DMS53 (cell line): Measurements from ENCODE around the gene CXCR4.
"Not testable (repeated sequence)": the region's sequence is repeated elsewhere in the genome, so short reads cannot be mapped to it uniquely, and the experiment has no call there.

Source experiments
- DNase-seq: peaks from one replicate; lab custom pipeline; 2025; lab: John Stamatoyannopoulos, UW

Gene CXCR4

DNA sequence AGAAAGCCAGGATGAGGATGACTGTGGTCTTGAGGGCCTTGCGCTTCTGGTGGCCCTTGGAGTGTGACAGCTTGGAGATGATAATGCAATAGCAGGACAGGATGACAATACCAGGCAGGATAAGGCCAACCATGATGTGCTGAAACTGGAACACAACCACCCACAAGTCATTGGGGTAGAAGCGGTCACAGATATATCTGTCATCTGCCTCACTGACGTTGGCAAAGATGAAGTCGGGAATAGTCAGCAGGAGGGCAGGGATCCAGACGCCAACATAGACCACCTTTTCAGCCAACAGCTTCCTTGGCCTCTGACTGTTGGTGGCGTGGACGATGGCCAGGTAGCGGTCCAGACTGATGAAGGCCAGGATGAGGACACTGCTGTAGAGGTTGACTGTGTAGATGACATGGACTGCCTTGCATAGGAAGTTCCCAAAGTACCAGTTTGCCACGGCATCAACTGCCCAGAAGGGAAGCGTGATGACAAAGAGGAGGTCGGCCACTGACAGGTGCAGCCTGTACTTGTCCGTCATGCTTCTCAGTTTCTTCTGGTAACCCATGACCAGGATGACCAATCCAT lies 2.7 kb downstream of the CXCR4 start:
- DNase-seq: no peak

DNA sequence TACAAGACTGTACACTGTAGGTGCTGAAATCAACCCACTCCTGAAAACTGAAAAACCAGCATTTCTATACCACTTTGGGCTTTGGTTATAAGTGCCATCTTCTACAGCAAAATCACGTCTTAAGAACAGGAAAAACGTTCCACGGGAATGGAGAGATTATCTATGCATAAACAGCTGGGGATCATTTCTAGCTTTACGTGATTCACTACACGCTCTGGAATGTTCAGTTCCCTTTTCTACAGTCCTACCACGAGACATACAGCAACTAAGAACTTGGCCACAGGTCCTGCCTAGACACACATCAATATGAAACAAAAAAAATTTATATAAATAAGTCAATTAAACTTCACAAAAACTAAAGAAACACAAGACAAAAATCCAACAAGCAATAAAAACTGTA lies 3.6 kb downstream of the CXCR4 start:
- DNase-seq: no peak

DNA sequence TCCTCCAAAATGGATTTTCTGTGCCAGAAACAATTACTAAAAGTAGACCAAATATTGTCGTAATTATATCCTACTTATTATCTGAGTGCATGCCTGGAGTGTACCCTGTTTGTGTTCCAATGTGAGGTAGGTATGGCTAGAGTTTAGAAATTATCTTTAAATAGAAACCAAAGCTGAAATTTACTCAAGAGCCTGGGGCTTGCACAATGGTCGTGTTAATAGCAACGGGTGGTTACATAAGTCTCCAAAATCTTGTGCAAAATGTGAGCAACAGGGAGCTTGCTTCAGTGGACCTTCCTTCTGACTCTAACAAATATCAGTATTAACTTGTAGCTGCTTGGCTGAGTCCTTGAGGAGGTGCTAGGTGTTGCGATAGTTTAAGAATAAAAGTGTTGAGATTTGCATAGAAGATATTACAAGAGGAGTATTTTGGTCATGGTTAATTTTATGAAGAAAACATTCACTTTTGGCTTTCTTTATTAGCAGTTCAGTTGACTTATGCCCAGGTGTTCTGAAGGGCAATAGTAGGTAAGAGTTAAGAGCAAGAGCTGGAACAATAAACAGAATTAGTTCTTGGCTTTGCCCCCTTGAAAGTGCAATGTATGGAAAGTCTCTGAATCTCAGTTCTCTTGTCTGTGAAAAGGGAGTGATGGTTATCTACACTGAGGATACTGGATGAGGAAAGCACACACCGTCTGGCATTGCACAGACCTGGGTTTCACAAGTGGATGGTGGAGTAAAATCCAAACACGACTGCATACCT lies 4.6 kb downstream of the CXCR4 start:
- no peak for DNase-seq

DNA sequence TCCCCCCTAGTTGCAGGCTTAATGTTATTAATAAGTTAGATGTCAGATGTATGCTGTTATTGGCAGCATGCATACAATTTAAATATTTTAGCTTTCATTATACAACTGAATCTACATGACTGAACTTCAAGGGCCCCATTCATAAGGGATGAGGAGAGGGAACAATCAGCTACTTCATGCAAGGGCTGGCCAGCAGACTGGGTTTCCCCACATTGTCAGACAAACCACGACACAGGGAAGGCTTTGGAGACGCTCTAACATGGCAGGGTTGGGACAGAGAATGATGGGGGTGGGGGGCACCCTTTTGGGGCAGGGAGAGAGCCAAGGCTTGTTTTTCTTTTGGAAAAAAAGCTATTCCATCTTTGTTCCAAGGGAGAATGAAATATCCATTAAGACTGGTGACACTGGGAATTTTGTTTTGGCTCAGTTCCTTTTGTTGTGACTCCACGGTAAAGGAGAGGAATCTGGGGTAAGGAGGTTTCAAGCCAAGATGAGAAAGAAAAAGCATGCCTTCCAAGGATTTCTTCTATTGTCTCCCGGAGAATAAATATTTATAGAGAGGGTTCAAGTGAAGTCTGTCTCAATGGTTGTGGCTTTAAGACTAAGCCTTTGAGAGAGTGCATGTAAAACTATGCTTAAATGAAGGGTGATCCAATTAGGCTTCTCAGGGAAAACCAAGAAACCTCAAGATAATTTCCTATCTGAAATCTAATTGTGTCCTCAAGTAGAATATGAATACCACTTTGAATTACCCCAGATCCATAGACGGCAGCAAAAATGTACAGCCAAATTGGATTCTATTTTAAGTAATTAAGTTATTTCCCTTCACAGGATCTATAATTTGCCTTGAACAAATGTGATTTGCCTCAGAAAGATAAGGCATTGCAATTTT lies 5.4 kb downstream of the CXCR4 start:
- no peak for DNase-seq

DNA sequence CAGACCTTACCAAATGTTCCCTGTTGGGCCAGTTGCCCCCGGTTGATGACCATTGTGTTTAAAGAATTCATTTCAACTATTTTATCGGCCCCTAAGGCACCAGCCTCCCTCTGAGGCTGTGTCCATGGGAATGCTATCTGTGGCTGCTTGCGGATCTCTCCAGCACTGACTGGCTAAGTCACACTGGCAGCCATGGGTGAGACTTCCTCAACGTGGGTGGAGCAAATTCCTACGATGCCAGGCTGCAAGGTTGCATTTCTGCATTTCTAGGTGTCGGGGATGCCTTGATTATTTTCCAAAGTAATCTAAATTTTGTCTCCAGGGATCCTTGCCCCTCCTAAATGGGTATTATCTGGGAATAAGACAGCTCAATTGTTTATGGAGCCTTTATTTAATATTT lies 6.2 kb downstream of the CXCR4 start:
- DNase-seq: no peak

DNA sequence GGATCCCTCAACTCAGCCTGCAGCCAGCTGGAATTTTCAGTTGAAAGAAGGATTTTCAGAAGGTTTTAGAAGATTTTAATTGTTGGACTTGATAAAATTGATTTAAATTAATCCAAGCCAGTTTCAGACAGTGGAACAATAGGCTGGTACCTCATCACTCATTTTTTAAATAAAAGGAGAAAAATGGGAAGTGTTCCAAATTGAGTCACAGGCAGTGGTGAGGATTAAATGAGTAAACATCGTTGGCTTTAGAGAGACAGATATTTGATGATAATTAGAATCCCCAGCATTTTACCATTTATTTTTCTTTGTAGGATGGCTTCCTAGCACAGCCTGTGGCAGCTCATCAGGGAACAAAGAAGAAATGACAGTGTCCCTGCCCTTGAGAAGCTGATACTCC lies 7.4 kb downstream of the CXCR4 start:
- DNase-seq: no peak

DNA sequence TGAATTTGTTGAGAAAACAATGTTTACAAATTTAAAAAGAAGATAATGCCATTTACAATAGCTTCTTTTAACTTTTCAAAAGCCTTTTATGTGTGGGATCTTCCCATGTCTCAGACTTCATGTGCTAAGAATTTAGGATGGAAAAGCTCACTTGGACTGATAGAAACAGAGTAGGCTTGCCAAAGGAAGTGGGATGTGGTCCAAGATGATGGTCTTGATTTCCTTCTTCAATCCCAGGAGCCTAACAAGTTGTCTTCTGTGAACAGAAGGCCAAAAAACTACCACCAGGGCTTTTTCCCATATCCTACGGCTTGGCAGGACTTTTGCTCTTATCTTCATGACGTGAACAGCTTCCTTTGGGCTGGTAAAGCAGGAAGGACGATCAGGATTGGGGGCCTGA lies 9.5 kb downstream of the CXCR4 start:
- DNase-seq: no peak

DNA sequence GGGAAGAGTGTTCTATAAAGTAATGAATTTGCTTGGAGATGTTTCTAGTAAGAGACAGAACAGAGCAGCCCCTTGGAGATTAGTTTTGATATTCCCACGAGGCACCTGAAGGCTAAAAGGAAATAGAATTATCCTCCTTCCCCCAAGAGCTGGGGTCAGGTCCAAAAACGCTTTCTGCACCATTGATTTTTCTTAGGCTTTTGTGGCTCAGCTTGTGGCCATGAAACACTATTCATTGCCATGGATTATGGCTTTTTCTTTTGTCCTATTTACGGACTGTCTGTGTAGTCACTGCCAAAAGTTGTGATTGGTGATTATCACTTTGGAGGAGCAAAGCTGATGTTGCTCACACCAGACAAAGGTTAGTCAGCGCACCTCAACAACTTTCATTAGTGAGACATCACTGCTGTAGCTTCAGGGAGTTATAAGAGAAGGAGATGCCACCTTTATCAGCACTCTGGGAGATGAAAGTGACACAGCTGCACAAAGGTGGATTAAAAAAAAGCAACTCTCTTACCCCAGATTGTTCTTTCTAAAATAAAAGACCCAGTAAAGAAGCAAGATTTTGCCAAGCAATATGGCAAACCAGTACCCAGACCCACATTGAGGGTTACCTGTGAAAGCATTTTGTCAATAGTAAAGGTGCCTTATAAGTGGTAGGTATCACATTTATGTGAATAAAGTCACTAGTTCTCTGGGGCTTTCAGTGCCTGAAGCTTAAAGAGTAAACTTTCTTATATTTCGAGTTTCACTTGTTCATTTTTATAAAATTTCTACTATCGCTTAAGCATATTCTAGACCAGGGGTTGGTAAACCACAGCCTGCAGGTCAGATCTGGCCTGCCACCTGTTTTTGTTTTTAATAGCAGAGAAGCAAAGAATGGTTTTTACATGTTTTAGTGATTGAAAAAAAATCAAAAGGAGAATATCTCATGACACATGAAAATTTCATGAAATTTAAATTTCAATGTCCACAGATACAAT lies 10.6 kb downstream of the CXCR4 start:
- no peak for DNase-seq

DNA sequence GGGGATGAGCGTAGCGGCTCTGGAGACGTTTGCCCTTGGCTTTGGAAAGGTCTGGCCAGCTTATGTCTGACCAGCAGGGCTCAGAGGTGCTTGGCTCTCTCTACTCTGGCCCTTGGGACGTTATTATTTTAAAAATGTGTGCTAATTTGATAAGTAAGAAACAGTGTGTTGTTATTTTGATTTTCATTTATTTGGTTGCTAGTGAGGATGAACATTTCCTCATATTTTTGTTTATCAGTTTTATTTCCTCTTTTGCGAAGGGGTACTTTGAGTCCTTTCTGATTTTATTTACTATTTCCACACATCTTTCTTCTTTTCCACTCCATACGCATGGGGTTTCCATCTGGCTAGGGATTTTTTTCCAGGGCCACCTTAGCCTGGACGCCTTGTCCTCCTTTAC lies 11.4 kb downstream of the CXCR4 start:
- no peak for DNase-seq

DNA sequence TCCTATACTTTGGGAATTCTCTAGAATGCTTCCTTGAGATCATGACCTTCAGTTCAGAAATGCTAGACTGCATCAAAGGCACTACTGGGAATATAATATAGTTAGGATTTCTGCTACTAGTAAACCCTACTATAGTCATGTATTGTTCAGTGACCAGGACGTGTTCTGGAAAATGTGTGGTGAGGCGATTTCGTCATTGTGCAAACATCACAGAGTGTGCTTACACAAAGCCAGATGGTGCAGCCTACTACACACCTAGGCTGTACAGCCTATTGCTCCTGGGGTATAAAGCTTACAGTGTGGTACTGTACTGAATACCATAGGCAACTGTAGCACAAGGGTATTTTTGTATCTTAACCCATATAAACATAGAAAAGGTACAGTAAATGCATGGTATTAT lies 13.0 kb downstream of the CXCR4 start:
- DNase-seq: peak; percentile 82

DNA sequence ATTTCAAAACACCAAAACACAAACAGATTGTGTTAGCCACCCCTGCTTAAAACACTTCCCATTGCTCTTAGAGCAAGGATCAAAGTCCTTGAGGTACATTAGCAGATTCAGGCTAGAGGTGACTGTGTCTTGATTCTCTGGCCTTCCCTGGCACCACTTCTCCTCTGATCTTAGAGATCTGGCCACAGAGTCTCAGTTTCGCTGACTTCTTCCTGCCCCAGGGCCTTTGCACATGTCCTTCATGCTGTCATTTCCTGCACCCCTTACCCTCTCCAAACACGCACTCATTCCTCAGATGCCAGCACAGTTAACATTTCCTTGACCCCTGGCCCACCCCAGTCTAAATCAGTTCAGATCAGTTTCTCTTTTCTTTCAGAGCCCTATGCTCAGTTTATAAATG lies 16.9 kb downstream of the CXCR4 start:
- no peak for DNase-seq

DNA sequence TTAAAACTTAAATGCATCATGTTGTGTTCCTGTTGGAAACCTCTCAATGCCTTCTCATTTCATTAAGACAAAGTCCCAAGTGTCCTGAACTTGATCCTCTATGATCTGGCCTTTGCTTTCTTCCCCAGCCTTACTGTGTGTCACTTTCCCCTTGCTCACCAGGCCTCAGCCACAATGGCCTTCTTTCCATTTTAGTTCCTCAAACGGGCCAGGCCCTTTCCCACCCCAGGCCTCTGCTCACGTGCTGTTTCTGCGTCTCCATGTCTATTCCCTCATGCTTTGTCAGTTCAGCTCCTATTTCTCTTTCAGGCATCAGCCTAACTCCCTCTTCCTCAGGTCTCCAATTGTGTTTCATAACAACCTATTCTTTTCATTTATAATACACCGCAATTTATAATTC lies 19.5 kb downstream of the CXCR4 start:
- no peak for DNase-seq

DNA sequence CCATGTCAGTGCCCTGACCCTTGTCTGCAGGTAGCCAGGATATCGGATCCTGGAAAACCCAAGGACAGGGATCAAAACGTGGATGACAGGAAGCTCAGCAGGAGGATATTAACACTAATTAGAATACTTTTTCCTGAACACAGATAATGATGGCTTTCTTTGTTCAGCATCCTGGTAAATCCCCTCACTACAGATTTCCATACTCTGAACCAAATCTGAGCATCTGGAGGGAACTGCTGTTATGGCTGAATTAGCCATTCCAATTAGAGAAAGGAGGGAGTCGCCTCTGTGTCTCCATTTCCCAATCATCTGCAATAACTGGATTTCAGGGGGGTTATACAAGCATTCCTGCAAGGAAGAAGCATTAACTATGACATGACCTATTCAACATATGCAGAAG lies 24.4 kb downstream of the CXCR4 start:
- no peak for DNase-seq

DNA sequence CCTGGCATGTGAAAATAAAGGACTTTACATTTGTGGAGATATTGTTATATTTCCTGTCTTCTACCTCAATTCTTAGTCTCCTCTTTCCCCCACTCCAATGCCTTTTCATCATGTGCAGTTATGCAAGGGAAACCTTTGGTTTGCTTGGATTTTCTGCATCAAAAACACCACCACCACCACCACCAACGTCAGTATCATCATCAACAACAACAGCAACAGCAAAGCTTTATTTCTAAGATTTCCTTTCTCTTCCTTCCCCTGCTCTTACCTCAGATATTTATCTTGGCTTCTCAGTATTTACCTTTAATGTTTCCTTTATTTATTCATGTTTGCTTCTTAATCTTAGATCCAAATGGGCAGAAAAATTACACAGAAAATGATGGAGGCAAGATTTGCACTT lies 26.1 kb downstream of the CXCR4 start:
- DNase-seq: no peak

DNA sequence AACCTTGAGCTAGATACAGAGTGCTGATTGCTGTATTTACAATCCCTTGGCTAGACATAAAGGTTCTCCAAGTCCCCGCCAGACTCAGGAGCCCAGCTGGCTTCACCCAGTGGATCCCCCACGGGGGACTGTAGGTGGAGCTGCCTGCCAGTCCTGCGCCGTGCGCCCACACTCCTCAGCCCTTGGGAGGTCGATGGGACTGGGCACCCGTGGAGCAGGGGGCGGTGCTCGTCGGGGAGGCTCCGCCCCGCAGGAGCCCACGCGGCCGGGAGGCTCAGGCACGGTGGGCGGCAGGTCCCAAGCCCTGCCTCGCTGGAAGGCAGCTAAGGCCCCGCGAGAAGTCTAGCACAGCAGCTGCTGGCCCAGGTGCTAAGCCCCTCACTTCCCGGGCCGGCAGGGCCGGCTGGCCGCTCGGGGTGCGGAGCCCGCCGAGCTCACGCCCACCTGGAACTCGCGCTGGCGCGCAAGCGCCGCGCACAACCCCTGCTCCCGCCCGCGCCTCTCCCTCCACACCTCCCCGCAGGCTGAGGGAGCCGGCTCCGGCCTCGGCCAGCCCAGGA lies 30.0 kb downstream of the CXCR4 start:
- not testable (repeated sequence) for DNase-seq

DNA sequence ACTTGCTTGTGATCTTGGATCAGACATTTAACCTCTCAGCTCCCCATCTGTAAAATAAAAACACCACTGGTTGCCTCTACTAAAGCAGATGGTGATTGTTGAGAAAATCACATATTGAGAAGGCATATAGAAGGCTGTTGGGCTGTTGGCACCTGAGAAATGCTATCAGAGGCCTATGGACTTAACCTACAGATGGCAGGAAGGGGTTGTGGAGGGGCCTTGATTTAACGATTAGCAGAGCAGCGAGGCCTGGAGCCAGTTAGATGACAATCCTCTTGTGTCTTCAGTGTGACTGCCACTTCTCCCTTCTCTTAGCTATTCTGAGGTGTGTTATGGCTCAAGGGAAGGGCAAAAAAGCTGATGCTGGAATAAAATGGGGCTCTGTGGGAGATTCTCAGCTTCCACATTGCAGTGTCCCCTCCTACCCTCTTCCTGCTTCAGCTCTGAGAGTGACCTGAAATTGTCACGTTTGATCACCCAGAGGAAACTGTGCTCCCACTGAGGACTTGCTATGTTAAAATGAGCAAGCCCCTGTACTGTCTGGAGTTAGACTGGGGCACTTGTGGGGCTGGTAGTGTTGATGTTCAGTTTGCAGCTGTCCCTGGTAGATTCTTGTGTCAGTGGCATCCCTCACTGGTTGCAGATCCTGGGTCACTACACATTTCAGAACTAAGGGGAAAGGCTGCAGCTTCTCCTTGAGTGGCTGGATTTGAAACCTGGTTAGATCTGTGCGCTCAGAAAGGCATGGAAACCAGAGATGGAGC lies 31.5 kb downstream of the CXCR4 start:
- no peak for DNase-seq

DNA sequence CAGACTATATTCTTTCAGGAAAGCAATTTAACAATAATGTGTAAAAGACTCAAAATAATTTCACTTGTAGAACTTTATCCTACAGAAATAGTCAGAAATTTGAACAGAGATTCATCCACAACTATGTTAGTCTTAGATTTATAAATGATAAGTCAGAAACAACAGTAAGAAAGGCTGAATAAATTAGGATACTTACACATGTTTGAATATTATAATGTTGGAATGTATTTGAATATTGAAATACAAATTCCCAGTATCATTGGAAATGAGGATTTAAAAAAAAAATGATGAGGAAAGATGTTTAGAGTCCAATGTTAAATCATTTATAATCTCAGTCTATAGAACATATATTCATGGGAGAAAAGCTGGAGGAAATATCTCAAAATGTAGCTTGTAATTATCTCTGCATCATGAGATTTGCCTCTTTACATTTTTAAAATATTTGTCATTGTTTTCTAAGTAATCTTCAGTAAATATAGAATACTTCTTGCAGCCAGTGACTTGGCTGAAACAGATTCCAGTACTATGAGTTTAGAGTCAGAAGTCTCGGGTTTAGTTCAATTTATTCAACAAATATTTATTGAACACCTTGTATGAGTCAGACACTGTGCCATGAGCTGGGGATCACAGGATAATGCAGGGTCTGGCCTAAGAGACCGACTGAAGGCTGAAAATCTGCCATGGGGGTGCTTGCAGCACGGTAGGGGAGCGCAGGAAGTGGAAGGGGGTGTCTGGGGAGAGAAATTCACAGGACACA lies 32.3 kb downstream of the CXCR4 start:
- DNase-seq: no peak

DNA sequence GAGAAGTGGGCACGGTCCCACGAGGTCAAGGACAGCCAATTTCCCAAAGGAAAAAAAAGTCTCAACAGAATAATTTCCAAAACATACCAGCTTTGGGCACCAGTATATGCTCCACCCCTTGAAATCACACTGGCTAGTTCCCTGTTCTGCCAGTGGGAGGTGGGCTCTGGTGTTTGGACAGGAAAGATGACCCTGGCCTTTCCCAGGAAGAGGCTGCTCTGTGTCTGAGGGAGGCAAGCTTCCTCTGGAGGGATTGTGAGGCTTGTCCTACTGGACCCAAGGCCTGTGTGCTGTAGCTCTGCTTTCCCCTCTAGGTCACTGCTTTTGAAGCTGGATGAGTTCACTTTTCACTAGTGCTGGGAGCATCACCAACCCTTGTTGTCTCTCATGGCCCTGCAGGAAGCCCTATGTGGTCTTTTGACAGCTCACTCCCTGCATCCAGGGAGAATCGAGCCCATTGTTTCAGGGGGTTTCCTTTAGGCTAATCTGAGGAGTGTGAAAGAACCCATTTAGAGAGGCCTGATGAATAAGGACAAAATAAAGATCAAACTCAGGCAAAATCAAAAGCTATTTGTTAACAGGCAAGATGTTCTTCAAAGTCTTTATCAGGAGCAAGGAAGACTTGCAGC lies 36.3 kb downstream of the CXCR4 start:
- DNase-seq: no peak

DNA sequence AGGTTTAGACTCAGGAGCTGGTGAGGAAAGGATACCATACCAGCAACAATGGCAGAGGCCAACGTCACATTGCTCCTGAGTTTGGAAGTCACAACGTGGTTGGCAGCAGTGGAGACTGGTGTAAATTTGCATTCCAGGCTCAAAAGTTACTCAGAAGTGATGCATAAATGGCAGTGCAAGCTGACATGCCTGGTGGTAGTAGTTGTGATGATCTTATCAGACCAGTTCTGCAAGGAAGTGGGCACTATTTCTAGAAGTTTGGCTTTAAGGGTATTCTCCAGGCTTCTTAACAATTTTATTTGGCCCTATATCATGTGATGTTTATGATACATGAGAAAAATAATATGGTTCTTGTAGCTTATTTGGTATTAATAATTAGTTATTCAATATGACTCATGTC lies 37.8 kb downstream of the CXCR4 start:
- no peak for DNase-seq

DNA sequence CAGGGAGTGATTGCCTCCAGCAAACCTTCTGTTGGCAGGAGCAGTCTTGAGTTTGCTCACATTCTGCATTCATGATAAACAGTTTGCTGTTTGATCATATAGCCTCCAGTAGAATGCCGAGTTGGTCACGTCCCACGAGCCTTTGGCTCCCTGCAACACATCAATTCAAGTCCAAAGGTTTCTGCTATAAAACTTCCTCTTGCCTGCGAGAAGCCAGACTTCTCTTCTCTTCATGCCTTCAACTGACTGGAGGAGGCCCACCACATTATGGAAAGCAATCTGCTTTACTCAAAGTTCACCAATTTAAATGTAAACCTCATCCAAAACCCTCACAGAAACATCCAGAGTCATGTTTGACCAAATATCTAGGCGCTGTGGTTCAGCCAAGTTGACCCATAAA lies 40.8 kb downstream of the CXCR4 start:
- no peak for DNase-seq
